ENCODE data around the gene MTMR3.
A peak's percentile ranks its signal among the peaks of the same experiment; 100 is the strongest.

Gene MTMR3

GRCh38 chr22:30015229-30015797 lies 132.3 kb downstream of the MTMR3 start:
- TF ChIP-seq CTCF (conservative IDR thresholded peaks at IDR 0.05; ENCODE audit: low read depth, low read length), result no peak
- H3K4me3 ChIP-seq (ENCODE audit: low read depth, low read length), result no peak overlapping the region
- no peak for DNase-seq (ENCODE audit: low read depth)

GRCh38 chr22:30015846-30016245 lies 132.9 kb downstream of the MTMR3 start:
- peak; percentile 63 for DNase-seq (ENCODE audit: low read depth)
- H3K4me3 ChIP-seq (ENCODE audit: low read depth, low read length), result no peak overlapping the region
- TF ChIP-seq CTCF (conservative IDR thresholded peaks at IDR 0.05; ENCODE audit: low read depth, low read length), result no peak

- TF ChIP-seq CTCF (conservative IDR thresholded peaks at IDR 0.05; ENCODE audit: low read depth, low read length), result no peak
- no peak for DNase-seq (ENCODE audit: low read depth)
- no peak overlapping the region for H3K4me3 ChIP-seq (ENCODE audit: low read depth, low read length)
These were observed 133.6 kb downstream of the MTMR3 start for GRCh38 chr22:30016596-30016995.

GRCh38 chr22:30017375-30018223 lies 134.6 kb downstream of the MTMR3 start:
- peak; percentile 19 for DNase-seq (ENCODE audit: low read depth)
- no peak overlapping the region for H3K4me3 ChIP-seq (ENCODE audit: low read depth, low read length)
- TF ChIP-seq CTCF (conservative IDR thresholded peaks at IDR 0.05; ENCODE audit: low read depth, low read length), result no peak

GRCh38 chr22:30020511-30020910 lies 137.5 kb downstream of the MTMR3 start:
- TF ChIP-seq CTCF (conservative IDR thresholded peaks at IDR 0.05; ENCODE audit: low read depth, low read length), result no peak
- DNase-seq (ENCODE audit: low read depth), result no peak
- no peak overlapping the region for H3K4me3 ChIP-seq (ENCODE audit: low read depth, low read length)

- no peak for DNase-seq (ENCODE audit: low read depth)
- no peak for TF ChIP-seq CTCF (conservative IDR thresholded peaks at IDR 0.05; ENCODE audit: low read depth, low read length)
- H3K4me3 ChIP-seq (ENCODE audit: low read depth, low read length), result no peak overlapping the region
These were observed 138.4 kb downstream of the MTMR3 start for GRCh38 chr22:30021338-30021737.
